ENCODE data around the gene DVL1.

DNA sequence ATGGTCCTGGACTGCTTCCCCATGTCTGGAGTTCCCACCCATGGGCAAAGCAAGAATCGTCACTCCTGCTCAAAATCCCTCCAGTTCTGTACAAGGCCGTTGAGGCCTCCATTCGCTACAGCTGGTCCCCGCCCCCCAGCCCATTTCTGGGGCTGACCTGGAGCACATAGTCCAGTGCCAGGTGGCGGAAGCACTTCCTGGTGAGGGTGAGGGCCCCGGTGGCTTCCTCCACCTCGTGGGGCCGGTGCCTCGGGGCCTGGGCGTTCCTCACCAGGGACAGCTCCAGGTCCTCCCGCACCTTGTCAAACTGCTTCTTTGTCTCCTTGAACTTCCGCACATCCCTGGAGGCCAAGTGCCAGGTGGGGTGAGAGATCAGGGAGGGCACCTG, 48.9 kb downstream of the DVL1 start:
- TF ChIP-seq SUZ12 (IDR thresholded peaks at IDR 0.05; ENCODE audit: extremely low read depth, insufficient read depth, insufficient read length) = no peak
- no peak for TF ChIP-seq ZNF274 (IDR thresholded peaks at IDR 0.05; ENCODE audit: low read depth, low read length)

Measured in NT2/D1 (cell line).